H1 (cell line): Measurements from ENCODE around the gene CNTNAP1. TPM values are rescaled to one million over a fixed set of nuclear protein-coding genes. Genes with fewer than 3 reads are reported as not detected.

Experiments used
- CTCF ChIA-PET: fragments of 300-600 bp; sonication (Branson Sonifier 250); formaldehyde crosslinking; loops from one replicate; lab custom pipeline; 2021; ENCODE audit not compliant: partially characterized antibody; lab: Charles Lee
- POLR2A ChIA-PET: fragments of 300-600 bp; sonication (Branson Sonifier 250); formaldehyde crosslinking; loops from one replicate; lab custom pipeline; 2021; ENCODE audit warnings: inconsistent platforms; ENCODE audit not compliant: partially characterized antibody; lab: Charles Lee
- DNase-seq, 2 experiments: peaks; one replicate each; pipeline versions ENCODE4 v3.0.0 to v3.0.0-alpha.2; 2010 to 2022; ENCODE audit warnings: low spot score in 2 of 2, low read depth in 1 of 2, mixed read lengths in 1 of 2
- FAIRE-seq: peaks from 2 replicates; lab custom pipeline; 2011; peaks lifted over from hg19 to GRCh38; lab: Jason Lieb, UNC
- H2AFZ ChIP-seq: 2 replicates; pipeline ENCODE4 v1.8.1; 2012; ENCODE audit warnings: low read length, inconsistent platforms
- H2AK5ac ChIP-seq: 2 replicates; pipeline ENCODE4 v1.6.1; 2013; ENCODE audit warnings: low read depth, low read length
- H2BK120ac ChIP-seq: replicated peaks from 2 replicates; pipeline ENCODE3; 2013; ENCODE audit warnings: low read depth, low read length, inconsistent platforms
- H2BK12ac ChIP-seq: 2 replicates; pipeline ENCODE4 v1.6.1; 2013; ENCODE audit warnings: low read depth, low read length
- H2BK15ac ChIP-seq: 2 replicates; pipeline ENCODE4 v1.6.1; 2013; ENCODE audit warnings: low read length
- H2BK20ac ChIP-seq: 2 replicates; pipeline ENCODE4 v1.6.1; 2013; ENCODE audit warnings: low read length
- H2BK5ac ChIP-seq: 2 replicates; pipeline ENCODE4 v1.6.1; 2013; ENCODE audit warnings: low read depth, low read length
- H3K14ac ChIP-seq: 2 replicates; pipeline ENCODE4 v1.6.1; 2013; ENCODE audit warnings: inconsistent platforms; ENCODE audit not compliant: insufficient read length
- H3K18ac ChIP-seq: 2 replicates; pipeline ENCODE4 v1.6.1; 2013; ENCODE audit warnings: low read length; ENCODE audit errors: extremely low read depth
- H3K23ac ChIP-seq: 2 replicates; pipeline ENCODE4 v1.6.1; 2013; ENCODE audit warnings: inconsistent platforms; ENCODE audit not compliant: insufficient read length
- H3K23me2 ChIP-seq: 2 replicates; pipeline ENCODE4 v1.6.1; 2013; ENCODE audit warnings: low read depth, low read length
- H3K27ac ChIP-seq: 2 replicates; pipeline ENCODE4 v1.6.1; 2011; ENCODE audit warnings: low read depth, low read length, inconsistent platforms
- H3K27me3 ChIP-seq, 4 experiments: replicated peaks in 1 of 4; 1 replicate in 1 of 4; 2 replicates in 3 of 4; pipeline versions ENCODE4 v1.6.1 to v1.8.1; 2011 to 2013; ENCODE audit warnings: low read length in 3 of 4, mild to moderate bottlenecking in 3 of 4, inconsistent platforms in 2 of 4, mixed read lengths in 2 of 4, moderate library complexity in 1 of 4; ENCODE audit not compliant: control insufficient read depth in 3 of 4, insufficient read depth in 3 of 4; ENCODE audit errors: extremely low read depth in 1 of 4
- H3K36me3 ChIP-seq, 4 experiments: 2 replicates each; pipeline versions ENCODE4 v1.6.1 to v1.8.1; 2011 to 2013; ENCODE audit warnings: mild to moderate bottlenecking in 4 of 4, low read length in 3 of 4, moderate library complexity in 2 of 4, control low read depth in 1 of 4, inconsistent platforms in 1 of 4; ENCODE audit not compliant: insufficient read depth in 4 of 4, control insufficient read depth in 2 of 4
- H3K4ac ChIP-seq: replicated peaks from 2 replicates; pipeline ENCODE3; 2013; ENCODE audit warnings: low read length, low read depth, mixed read lengths, inconsistent platforms; ENCODE audit not compliant: insufficient read length
- H3K4me1 ChIP-seq, 4 experiments: replicated peaks in 1 of 4; 1 replicate in 1 of 4; 2 replicates in 3 of 4; pipeline versions ENCODE4 v1.6.1 to v1.8.1; 2011 to 2013; ENCODE audit warnings: low read length in 3 of 4, inconsistent platforms in 2 of 4, mixed read lengths in 1 of 4; ENCODE audit not compliant: insufficient read depth in 4 of 4, control insufficient read depth in 3 of 4
- H3K4me2 ChIP-seq, 2 experiments: 2 replicates each; pipeline versions ENCODE4 v1.6.1 to v1.8.1; 2011 to 2013; ENCODE audit warnings: low read depth in 2 of 2, low read length in 2 of 2, control low read depth in 1 of 2, inconsistent platforms in 1 of 2, mild to moderate bottlenecking in 1 of 2; ENCODE audit not compliant: insufficient read depth in 1 of 2
- H3K4me3 ChIP-seq, 4 experiments: fragments of 200-600, 300-600 bp in 1 of 4; sonication (generic), shearing (Covaris generic), sonication (Bioruptor Twin) in 1 of 4; 2 replicates each; pipeline versions ENCODE4 v1.5.1 to v1.8.1; 2011 to 2016; ENCODE audit warnings: low read length in 4 of 4, low read depth in 3 of 4, control low read depth in 2 of 4, inconsistent platforms in 2 of 4, mild to moderate bottlenecking in 2 of 4, mixed read lengths in 1 of 4, moderate library complexity in 1 of 4; ENCODE audit not compliant: insufficient read depth in 2 of 4; ENCODE audit errors: extremely low read depth in 1 of 4
- H3K56ac ChIP-seq: replicated peaks from 2 replicates; pipeline ENCODE3; 2013; ENCODE audit warnings: low read depth, mild to moderate bottlenecking, mixed read lengths, low read length, inconsistent platforms; ENCODE audit not compliant: insufficient read length
- H3K79me1 ChIP-seq: 2 replicates; pipeline ENCODE4 v1.6.1; 2013; ENCODE audit warnings: low read depth, low read length, control low read depth
- H3K79me2 ChIP-seq, 2 experiments: 2 replicates each; pipeline versions ENCODE4 v1.6.1 to v1.8.1; 2012 to 2013; ENCODE audit warnings: low read length in 2 of 2, mild to moderate bottlenecking in 2 of 2, inconsistent platforms in 1 of 2; ENCODE audit not compliant: insufficient read depth in 2 of 2, control insufficient read depth in 1 of 2
- H3K9ac ChIP-seq, 4 experiments: replicated peaks in 1 of 4; 1 replicate in 1 of 4; 2 replicates in 3 of 4; pipeline versions ENCODE4 v1.6.1 to v1.8.1; 2011 to 2013; ENCODE audit warnings: low read depth in 3 of 4, low read length in 3 of 4, control low read depth in 2 of 4, mild to moderate bottlenecking in 2 of 4, moderate library complexity in 2 of 4, inconsistent platforms in 1 of 4; ENCODE audit errors: extremely low read depth in 1 of 4
- H3K9me3 ChIP-seq, 2 experiments: 2 replicates each; pipeline versions ENCODE4 v1.6.1 to v1.8.1; 2012 to 2013; ENCODE audit warnings: mild to moderate bottlenecking in 2 of 2, moderate library complexity in 2 of 2, control low read depth in 1 of 2, inconsistent platforms in 1 of 2, low read depth in 1 of 2, low read length in 1 of 2, mixed read lengths in 1 of 2; ENCODE audit not compliant: insufficient read depth in 2 of 2
- H4K20me1 ChIP-seq, 2 experiments: replicated peaks in 1 of 2; 2 replicates each; pipeline versions ENCODE3 to v1.8.1; 2011 to 2013; ENCODE audit warnings: inconsistent platforms in 2 of 2, low read length in 2 of 2, mild to moderate bottlenecking in 1 of 2; ENCODE audit not compliant: insufficient read depth in 2 of 2, control insufficient read depth in 1 of 2
- H4K5ac ChIP-seq: 2 replicates; pipeline ENCODE4 v1.6.1; 2013; ENCODE audit warnings: low read length, low read depth, mixed read lengths, inconsistent platforms; ENCODE audit not compliant: insufficient read length
- H4K8ac ChIP-seq: 2 replicates; pipeline ENCODE4 v1.8.0; 2013; ENCODE audit warnings: mild to moderate bottlenecking, moderate library complexity, low read length, inconsistent platforms; ENCODE audit not compliant: insufficient read depth; ENCODE audit errors: extremely low read depth
- H4K91ac ChIP-seq: replicated peaks from 2 replicates; pipeline ENCODE3; 2013; ENCODE audit warnings: low read length, mixed read lengths, inconsistent platforms; ENCODE audit not compliant: insufficient read length
- CEBPB ChIP-seq: IDR thresholded peaks from 2 replicates; pipeline ENCODE4 v1.6.1; 2012; ENCODE audit warnings: low read depth, low read length
- CTBP2 ChIP-seq: IDR thresholded peaks from 2 replicates; pipeline ENCODE4 v1.7.0; 2011; ENCODE audit warnings: borderline replicate concordance, mild to moderate bottlenecking, moderate library complexity, mixed read lengths, low read length; ENCODE audit not compliant: insufficient read depth, insufficient read length
- GTF2F1 ChIP-seq: IDR thresholded peaks from 2 replicates; pipeline ENCODE4 v1.6.1; 2012; ENCODE audit warnings: low read depth, low read length, improper control_type of control experiment, borderline replicate concordance
- HDAC6 ChIP-seq: IDR thresholded peaks from one replicate; pipeline ENCODE4 v1.7.1; 2012; ENCODE audit warnings: low read depth, mild to moderate bottlenecking, inconsistent platforms, low read length, moderate library complexity
- MAFK ChIP-seq: IDR thresholded peaks from 2 replicates; pipeline ENCODE4 v1.6.1; 2012; ENCODE audit warnings: low read depth, mild to moderate bottlenecking, improper control_type of control experiment, low read length
- NRF1 ChIP-seq: IDR thresholded peaks from 2 replicates; pipeline ENCODE4 v1.6.1; 2011; ENCODE audit warnings: mild to moderate bottlenecking, low read depth, low read length, improper control_type of control experiment
- POLR2AphosphoS5 ChIP-seq: IDR thresholded peaks from 2 replicates; pipeline ENCODE4 v1.6.1; 2011; ENCODE audit warnings: low read depth, low read length
- POU5F1 ChIP-seq: IDR thresholded peaks from 2 replicates; pipeline ENCODE4 v1.6.1; 2011; ENCODE audit warnings: low read depth, mild to moderate bottlenecking, low read length, moderate library complexity
- RXRA ChIP-seq: IDR thresholded peaks from 2 replicates; pipeline ENCODE4 v1.6.1; 2011; ENCODE audit warnings: low read depth, mild to moderate bottlenecking, low read length, moderate library complexity; ENCODE audit not compliant: insufficient read depth
- SAP30 ChIP-seq: fragments of 300-600 bp; sonication (generic); IDR thresholded peaks from 2 replicates; pipeline ENCODE4 v1.7.1; 2012; ENCODE audit warnings: low read length, moderate library complexity, mild to moderate bottlenecking, inconsistent platforms; ENCODE audit not compliant: insufficient read depth, insufficient replicate concordance
- SUZ12 ChIP-seq: fragments of 200-600 bp; sonication (generic); IDR thresholded peaks from 2 replicates; pipeline ENCODE4 v1.6.1; 2012; ENCODE audit warnings: mild to moderate bottlenecking, inconsistent platforms, low read length, moderate library complexity, mixed read lengths
- WGBS, 2 experiments: shearing (Covaris generic) in 1 of 2; methylation state at CpG; one replicate each; pipeline versions ENCODE4 v1.1.6 to v1.1.7; 2013 to 2015; ENCODE audit warnings: low lambda C conversion rate in 2 of 2, mixed read lengths in 2 of 2, inconsistent platforms in 1 of 2, low coverage in 1 of 2, missing lambda C conversion rate in 1 of 2; ENCODE audit not compliant: insufficient replicate concordance in 2 of 2, insufficient coverage in 1 of 2, insufficient read length in 1 of 2; ENCODE audit errors: extremely low coverage in 1 of 2, missing lambda C conversion rate in 1 of 2; 5-methylcytosine and 5-hydroxymethylcytosine counted together
- polyA plus RNA-seq, 7 experiments: library from polyadenylated mRNA; depleted of rRNA in 3 of 7; stranded (reverse) in 5 of 7; unstranded in 2 of 7; fragments of >200 nt in 5 of 7; fragments of 200-250 nt in 2 of 7; gene quantifications; 1 replicate in 5 of 7; 2 replicates in 1 of 7; 4 replicates in 1 of 7; pipeline versions ENCODE4 v1.2.1 to v1.2.3, GENCODE V29; 2011 to 2013; ENCODE audit warnings: missing spikeins in 2 of 7, mixed read lengths in 2 of 7
- total RNA-seq: library from RNA; stranded (reverse); fragmentation: NEBNext Ultra II Directional; extraction: Animal tissue kit (Norgen Biotek cat#: 25700); gene quantifications from 2 replicates; pipeline ENCODE4 v1.2.1, GENCODE V29; 2021
- TF ChIP-seq, protein P1 (sequence below): IDR thresholded peaks from 2 replicates; pipeline ENCODE4 v1.6.1; 2012; ENCODE audit warnings: low read length, inconsistent platforms

CNTNAP1 gene
- total and polyA plus RNA-seq, 2 of the 8 experiments (the other 6 are each of a cell fraction or from before 2014, with no cell fraction given): 4.7 to 10.0 TPM

DNA sequence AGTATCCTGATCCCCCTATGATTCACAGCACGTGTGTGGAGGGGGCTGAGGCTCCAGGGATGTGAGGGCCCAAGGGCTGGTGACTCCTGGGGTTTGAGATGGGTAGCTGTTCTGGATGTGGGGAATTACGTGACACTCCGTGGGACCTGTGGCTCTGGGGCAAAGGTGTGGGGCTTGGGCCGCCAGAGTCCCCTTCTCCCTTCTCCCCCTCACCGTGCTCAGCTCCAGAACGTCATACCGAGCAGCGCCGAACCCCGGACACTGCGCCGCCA is 12.7 kb upstream of the CNTNAP1 start:
- no peak for FAIRE-seq
- ChIA-PET CTCF (interaction anchor here (0.5 to 7.1 kb wide), 8 partner anchors 8 to 91 kb away, joined by 3 to 56 read pairs (median 4); partner anchors contain the start of genes CCR10 and PSMC3IP), POLR2A (interaction anchor here (1.0 to 16.6 kb wide), 11 partner anchors 5 to 95 kb away, joined by 3 to 239 read pairs (median 7); partner anchors contain the start of genes CCR10, CNTNAP1, PLEKHH3 and PSMC3IP)
- H4K20me1 ChIP-seq: peaks cover 1 to 10% of the 10 kb centered on the region in 2 experiments
- peak overlapping the region; percentile 51 for H4K5ac ChIP-seq
- H3K14ac ChIP-seq: peak overlapping the region; percentile 19
- peak overlapping the region; percentile 60; the same call in 1 of the 2 replicates for H2BK5ac ChIP-seq
- H3K4me1 ChIP-seq: peaks cover 0 to 44% (median 30%) of the 10 kb centered on the region in 4 experiments; a peak in 6 of 7 replicates
- H2BK12ac ChIP-seq: peak overlapping the region; percentile 68; the same call in 1 of the 2 replicates
- H3K4me3 ChIP-seq: peak overlapping the region; percentile 33 to 65 (median 38); a peak in 6 of 8 replicates
- H2AK5ac ChIP-seq: no peak overlapping the region; the same call in 1 of the 2 replicates
- WGBS, 2 experiments: 18% methylated on average over 12 of the region's 12 CpGs; no CpG with 5 or more reads in 1 of the 2 experiments
- peaks cover 18% of the 10 kb centered on the region for H3K23me2 ChIP-seq
- H3K4ac ChIP-seq: no peak overlapping the region
- peak overlapping the region; percentile 75 for H4K8ac ChIP-seq
- no peak overlapping the region for H4K91ac ChIP-seq
- H3K27me3 ChIP-seq: peaks cover 2 to 37% (median 29%) of the 10 kb centered on the region in 4 experiments
- no peak overlapping the region for H2BK120ac ChIP-seq
- no peak overlapping the region for H3K27ac ChIP-seq
- DNase-seq: no peak
- no peak overlapping the region for H2AFZ ChIP-seq
- H3K9ac ChIP-seq: peak overlapping the region in 3 of 4 experiments; percentile 38 to 56 (median 54); a peak in 4 of 7 replicates
- no peak overlapping the region for H3K23ac ChIP-seq
- no peaks in the 10 kb centered on the region for H3K9me3 ChIP-seq
- peaks cover 8 to 42% (median 15%) of the 10 kb centered on the region in 4 experiments; a peak in 6 of 8 replicates for H3K36me3 ChIP-seq
- peak overlapping the region; percentile 40; the same call in 1 of the 2 replicates for H2BK15ac ChIP-seq
- peak overlapping the region; percentile 69 to 79 for H3K4me2 ChIP-seq
- H3K18ac ChIP-seq: peak overlapping the region; percentile 93
- no peaks in the 10 kb centered on the region for H3K79me1 ChIP-seq
- no peak overlapping the region for H2BK20ac ChIP-seq
- H3K79me2 ChIP-seq: no peaks in the 10 kb centered on the region
- peak overlapping the region; percentile 19 for H3K56ac ChIP-seq
- TF ChIP-seq SAP30 (no peak), GTF2F1 (no peak), HDAC6 (no peak), SUZ12 (no peak), CEBPB (no peak), NRF1 (no peak), POU5F1 (no peak), CTBP2 (no peak), RXRA (no peak), POLR2AphosphoS5 (no peak), MAFK (no peak)
- TF ChIP-seq, protein P1, sequence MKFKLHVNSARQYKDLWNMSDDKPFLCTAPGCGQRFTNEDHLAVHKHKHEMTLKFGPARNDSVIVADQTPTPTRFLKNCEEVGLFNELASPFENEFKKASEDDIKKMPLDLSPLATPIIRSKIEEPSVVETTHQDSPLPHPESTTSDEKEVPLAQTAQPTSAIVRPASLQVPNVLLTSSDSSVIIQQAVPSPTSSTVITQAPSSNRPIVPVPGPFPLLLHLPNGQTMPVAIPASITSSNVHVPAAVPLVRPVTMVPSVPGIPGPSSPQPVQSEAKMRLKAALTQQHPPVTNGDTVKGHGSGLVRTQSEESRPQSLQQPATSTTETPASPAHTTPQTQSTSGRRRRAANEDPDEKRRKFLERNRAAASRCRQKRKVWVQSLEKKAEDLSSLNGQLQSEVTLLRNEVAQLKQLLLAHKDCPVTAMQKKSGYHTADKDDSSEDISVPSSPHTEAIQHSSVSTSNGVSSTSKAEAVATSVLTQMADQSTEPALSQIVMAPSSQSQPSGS: no peak
